GM23338 (cell line): ENCODE results near the gene CD300C. TPM values are rescaled to one million over a fixed set of nuclear protein-coding genes. Genes with fewer than 3 reads are reported as not detected.
"Not testable (repeated sequence)": the region's sequence is repeated elsewhere in the genome, so short reads cannot be mapped to it uniquely, and the experiment has no call there.

Experiments
- ATAC-seq: fragments of 200-7000 bp; cut with Tn5 transposase; 3 replicates; pipeline ENCODE4 v1.9.1; 2020
- DNase-seq: peaks from one replicate; pipeline ENCODE4 v3.0.0-alpha.2; 2015; ENCODE audit warnings: low spot score
- H2AFZ ChIP-seq: fragments of 200-600 bp; sonication (generic); 2 replicates; pipeline ENCODE4 v1.8.0; 2016; ENCODE audit warnings: antibody characterized with exemption, mild to moderate bottlenecking, moderate library complexity
- H3F3A ChIP-seq: fragments of 200-600 bp; sonication (generic); replicated peaks from 2 replicates; pipeline ENCODE4 v1.8.0; 2017; ENCODE audit warnings: antibody characterized with exemption, mixed run types, low read depth
- H3K27ac ChIP-seq: fragments of 200-600 bp; sonication (generic); 2 replicates; pipeline ENCODE4 v1.6.1; 2016; ENCODE audit warnings: low read depth
- H3K27me3 ChIP-seq: fragments of 200-600 bp; sonication (generic); 2 replicates; pipeline ENCODE4 v1.8.0; 2016; ENCODE audit warnings: mild to moderate bottlenecking, mixed run types, moderate library complexity; ENCODE audit not compliant: insufficient read depth
- H3K36me3 ChIP-seq: fragments of 200-600 bp; sonication (generic); 2 replicates; pipeline ENCODE4 v1.8.0; 2016; ENCODE audit warnings: mild to moderate bottlenecking; ENCODE audit not compliant: insufficient read depth
- H3K4me1 ChIP-seq: fragments of 200-600 bp; sonication (generic); 2 replicates; pipeline ENCODE4 v1.8.0; 2016; ENCODE audit warnings: mild to moderate bottlenecking, moderate library complexity; ENCODE audit not compliant: insufficient read depth
- H3K4me2 ChIP-seq: fragments of 200-600 bp; sonication (generic); 2 replicates; pipeline ENCODE4 v1.7.1; 2017; ENCODE audit warnings: mixed run types
- H3K4me3 ChIP-seq: fragments of 200-600 bp; sonication (generic); 2 replicates; pipeline ENCODE4 v1.6.1; 2016; ENCODE audit warnings: mixed run types
- H3K79me2 ChIP-seq: fragments of 200-600 bp; sonication (generic); replicated peaks from 2 replicates; pipeline ENCODE4 v1.8.0; 2017; ENCODE audit warnings: mild to moderate bottlenecking; ENCODE audit not compliant: insufficient read depth
- H3K9me2 ChIP-seq: fragments of 200-600 bp; sonication (generic); 2 replicates; pipeline ENCODE4 v1.8.0; 2017; ENCODE audit not compliant: insufficient read depth
- H4K20me1 ChIP-seq: fragments of 200-600 bp; sonication (generic); replicated peaks from 2 replicates; pipeline ENCODE4 v1.8.0; 2017; ENCODE audit warnings: mild to moderate bottlenecking; ENCODE audit not compliant: insufficient read depth
- H3K27ac Mint-ChIP-seq: 2 replicates; pipeline ENCODE4 v1.8.0; 2020; ENCODE audit warnings: inconsistent platforms, mild to moderate bottlenecking, moderate library complexity, mixed read lengths
- H3K27me3 Mint-ChIP-seq: 3 replicates; pipeline ENCODE4 v1.8.0; 2022; ENCODE audit warnings: low read depth, mild to moderate bottlenecking, moderate library complexity, mixed read lengths, inconsistent platforms; ENCODE audit not compliant: insufficient read depth, poor library complexity
- H3K36me3 Mint-ChIP-seq: 3 replicates; pipeline ENCODE4 v1.8.0; 2021; ENCODE audit warnings: low read depth, mild to moderate bottlenecking, inconsistent platforms, moderate library complexity, mixed read lengths
- H3K4me1 Mint-ChIP-seq: 3 replicates; pipeline ENCODE4 v1.8.0; 2020; ENCODE audit warnings: mild to moderate bottlenecking, inconsistent platforms, mixed read lengths
- H3K4me3 Mint-ChIP-seq: 3 replicates; pipeline ENCODE4 v1.8.0; 2021; ENCODE audit warnings: moderate library complexity, mild to moderate bottlenecking, inconsistent platforms, mixed read lengths
- H3K9me3 Mint-ChIP-seq: 3 replicates; pipeline ENCODE4 v1.8.0; 2020; ENCODE audit warnings: moderate library complexity, mild to moderate bottlenecking, inconsistent platforms, mixed read lengths
- CREB1 ChIP-seq: fragments of 250-450 bp; sonication (Bioruptor Pico); IDR thresholded peaks from 2 replicates; pipeline ENCODE4 v1.5.0; 2020; ENCODE audit warnings: low read depth, mild to moderate bottlenecking, moderate library complexity
- EZH2 ChIP-seq: fragments of 200-600 bp; sonication (generic); IDR thresholded peaks from one replicate; pipeline ENCODE4 v1.8.0; 2017; ENCODE audit warnings: antibody characterized with exemption, mild to moderate bottlenecking, low read depth; ENCODE audit not compliant: unreplicated experiment
- EZH2phosphoT487 ChIP-seq: fragments of 200-600 bp; sonication (generic); IDR thresholded peaks from one replicate; pipeline ENCODE4 v1.8.1; 2018; ENCODE audit warnings: antibody characterized with exemption; ENCODE audit not compliant: unreplicated experiment
- JUNB ChIP-seq: IDR thresholded peaks from one replicate; pipeline ENCODE4 v1.6.1; 2016; ENCODE audit warnings: antibody characterized with exemption; ENCODE audit not compliant: unreplicated experiment
- NANOG ChIP-seq: IDR thresholded peaks from 2 replicates; pipeline ENCODE4 v1.6.1; 2016; ENCODE audit warnings: antibody characterized with exemption, borderline replicate concordance
- STAT1 ChIP-seq: IDR thresholded peaks from one replicate; pipeline ENCODE4 v1.6.1; 2016; ENCODE audit warnings: antibody characterized with exemption; ENCODE audit not compliant: unreplicated experiment
- ZNF114 ChIP-seq: fragments of 250-450 bp; sonication (Bioruptor Pico); IDR thresholded peaks from 2 replicates; pipeline ENCODE4 v1.5.0; 2020; ENCODE audit warnings: mild to moderate bottlenecking, moderate library complexity
- polyA plus RNA-seq: library from polyadenylated mRNA; unstranded; fragments of >200 nt; fragmentation: Nextera tagmentation; extraction: Ambion mirVana; gene quantifications from 2 replicates; pipeline ENCODE4 v1.2.1, GENCODE V29; 2016
- total RNA-seq: library from RNA; depleted of rRNA; stranded (reverse); fragments of >200 nt; shearing (Covaris generic); gene quantifications from 2 replicates; pipeline ENCODE4 v1.2.3, GENCODE V29; 2014
- TF ChIP-seq, protein P1 (sequence below), 2 experiments: fragments of 200-600 bp in 1 of 2; sonication (generic) in 1 of 2; conservative IDR thresholded peaks; 2 replicates each; pipeline versions ENCODE4 v1.5.1 to v1.6.1; 2016 to 2017; ENCODE audit warnings: antibody characterized with exemption in 2 of 2, low read depth in 2 of 2, mild to moderate bottlenecking in 2 of 2, moderate library complexity in 1 of 2

The CD300C gene
- total and polyA plus RNA-seq, 2 experiments from 2014 or later, result not detected

DNA sequence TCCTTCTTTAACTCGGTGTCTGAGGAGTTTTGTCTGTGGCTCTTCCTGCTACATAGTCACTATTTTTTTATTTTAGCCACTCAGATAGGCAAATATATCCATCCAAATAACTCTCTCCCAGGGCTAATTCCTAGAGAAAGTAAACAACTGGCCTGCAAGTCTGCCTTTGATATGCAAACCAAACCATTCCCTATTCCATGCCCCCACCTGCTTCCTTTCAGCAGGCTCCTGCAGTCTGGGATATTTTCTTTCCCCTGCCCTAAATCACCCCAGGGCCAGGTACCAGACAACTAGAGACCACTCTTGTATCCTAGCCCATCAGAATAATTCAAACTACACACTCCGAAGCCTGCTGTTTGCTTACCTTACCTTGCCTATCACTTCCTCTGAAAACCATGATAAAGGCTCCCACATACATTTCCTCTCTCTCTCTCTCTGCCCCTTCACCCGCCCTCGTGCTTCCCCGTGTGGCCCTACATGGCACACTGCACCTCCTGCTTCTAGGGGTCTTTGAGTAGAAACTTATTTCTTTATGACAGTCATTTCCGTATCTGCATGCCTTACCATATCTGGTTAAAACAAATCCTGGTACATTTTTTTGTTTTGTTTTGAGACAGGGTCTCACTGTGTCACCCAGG is 13.1 kb upstream of the CD300C start:
- H3K36me3 ChIP-seq, result 0 out of 2 replicates have a peak, but pooled peaks cover 3% of the 10 kb centered on the region
- peaks cover 33% of the 10 kb centered on the region for H3K9me3 Mint-ChIP-seq

DNA sequence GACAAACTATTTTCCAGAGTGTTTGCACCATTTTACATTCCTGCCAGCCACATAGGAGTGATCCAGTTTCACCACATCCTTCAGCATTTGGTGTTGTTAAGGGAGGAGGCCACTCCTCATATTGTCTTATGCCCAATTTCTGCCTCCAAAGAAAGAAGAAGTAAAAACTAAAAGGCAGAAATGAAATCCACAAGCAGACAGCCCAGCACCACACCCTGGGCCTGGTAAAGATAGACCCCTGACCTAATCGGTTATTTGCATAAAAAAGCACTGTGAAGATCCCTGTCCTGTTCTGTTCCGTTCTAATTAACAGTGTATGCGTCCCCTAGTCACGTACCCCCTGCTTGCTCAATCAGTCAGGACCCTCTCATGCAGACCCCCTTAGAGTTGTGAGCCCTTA is 12.5 kb upstream of the CD300C start:
- not testable (repeated sequence) for ATAC-seq, H2AFZ ChIP-seq, H3K9me2 ChIP-seq, DNase-seq, H3K4me1 ChIP-seq, H3K27me3 ChIP-seq, H4K20me1 ChIP-seq, H3K79me2 ChIP-seq, H3K4me3 Mint-ChIP-seq, H3K36me3 ChIP-seq, H3K27ac ChIP-seq, H3K27me3 Mint-ChIP-seq, H3K27ac Mint-ChIP-seq, H3K4me1 Mint-ChIP-seq, H3F3A ChIP-seq, H3K4me3 ChIP-seq
- peaks cover 33% of the 10 kb centered on the region for H3K9me3 Mint-ChIP-seq
- H3K36me3 Mint-ChIP-seq, result peaks cover 19% of the 10 kb centered on the region
- peak overlapping the region; percentile 50; the same call in 1 of the 2 replicates for H3K4me2 ChIP-seq

More for the DNA sequence above, 13.1 kb upstream of the CD300C start:
- peak; percentile 36 for DNase-seq
- Histone ChIP-seq H3K79me2 (no peaks in the 10 kb centered on the region), H3K4me1 (0 out of 2 replicates have a peak, but pooled peaks cover 4% of the 10 kb centered on the region), H3F3A (no peaks in the 10 kb centered on the region), H3K9me2 (peaks cover 4% of the 10 kb centered on the region; the same call in 1 of the 2 replicates), H3K4me2 (peak overlapping the region; percentile 50; the same call in 1 of the 2 replicates), H3K4me3 (no peak overlapping the region), H2AFZ (no peak overlapping the region), H3K27ac (no peak overlapping the region), H4K20me1 (no peaks in the 10 kb centered on the region), H3K27me3 (no peaks in the 10 kb centered on the region)
- H3K27me3 Mint-ChIP-seq, result peaks cover 8% of the 10 kb centered on the region
- H3K27ac Mint-ChIP-seq, result no peak overlapping the region
- H3K36me3 Mint-ChIP-seq, result peaks cover 19% of the 10 kb centered on the region
- ATAC-seq, result peak; percentile 65
- H3K4me1 Mint-ChIP-seq, result peaks cover 8% of the 10 kb centered on the region; the same call in 2 of the 3 replicates
- H3K4me3 Mint-ChIP-seq, result no peak overlapping the region
- TF ChIP-seq NANOG, result peak; percentile 44; the same call in 1 of the 2 replicates
- TF ChIP-seq, protein P1, sequence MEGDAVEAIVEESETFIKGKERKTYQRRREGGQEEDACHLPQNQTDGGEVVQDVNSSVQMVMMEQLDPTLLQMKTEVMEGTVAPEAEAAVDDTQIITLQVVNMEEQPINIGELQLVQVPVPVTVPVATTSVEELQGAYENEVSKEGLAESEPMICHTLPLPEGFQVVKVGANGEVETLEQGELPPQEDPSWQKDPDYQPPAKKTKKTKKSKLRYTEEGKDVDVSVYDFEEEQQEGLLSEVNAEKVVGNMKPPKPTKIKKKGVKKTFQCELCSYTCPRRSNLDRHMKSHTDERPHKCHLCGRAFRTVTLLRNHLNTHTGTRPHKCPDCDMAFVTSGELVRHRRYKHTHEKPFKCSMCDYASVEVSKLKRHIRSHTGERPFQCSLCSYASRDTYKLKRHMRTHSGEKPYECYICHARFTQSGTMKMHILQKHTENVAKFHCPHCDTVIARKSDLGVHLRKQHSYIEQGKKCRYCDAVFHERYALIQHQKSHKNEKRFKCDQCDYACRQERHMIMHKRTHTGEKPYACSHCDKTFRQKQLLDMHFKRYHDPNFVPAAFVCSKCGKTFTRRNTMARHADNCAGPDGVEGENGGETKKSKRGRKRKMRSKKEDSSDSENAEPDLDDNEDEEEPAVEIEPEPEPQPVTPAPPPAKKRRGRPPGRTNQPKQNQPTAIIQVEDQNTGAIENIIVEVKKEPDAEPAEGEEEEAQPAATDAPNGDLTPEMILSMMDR (conservative IDR thresholded peaks at IDR 0.05; ENCODE audit: low read depth in 2 of 2), result no peak

DNA sequence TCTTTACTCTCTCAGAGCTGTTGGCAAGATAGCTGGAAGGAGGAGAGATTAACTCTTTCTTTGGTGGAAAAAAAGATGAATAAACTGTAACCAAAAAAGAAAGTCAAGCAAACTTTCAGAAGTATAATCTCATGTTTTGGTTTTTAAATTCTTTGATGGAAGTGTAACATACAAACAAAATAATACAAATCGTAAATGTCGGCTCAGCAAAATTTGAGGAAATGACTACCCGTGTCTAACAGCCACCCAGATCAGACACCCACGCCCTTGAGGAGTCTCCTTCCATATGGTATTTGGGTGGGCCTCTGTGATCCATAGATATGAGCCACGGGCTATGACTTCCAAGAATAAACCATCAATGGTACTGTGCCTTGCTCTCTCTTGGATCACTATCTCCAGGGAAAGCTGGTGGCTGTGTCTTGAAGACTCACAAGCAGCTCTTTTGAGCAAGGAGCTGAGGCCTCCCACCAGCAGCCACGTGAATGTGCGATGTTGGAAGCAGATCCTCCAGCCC is 9.6 kb upstream of the CD300C start:
- Mint-ChIP-seq H3K27ac (no peak overlapping the region), H3K27me3 (peaks cover 12% of the 10 kb centered on the region)
- TF ChIP-seq JUNB (no peak), STAT1 (no peak), EZH2phosphoT487 (no peak), ZNF114 (CRISPR knock-in tag) (no peak), EZH2 (no peak), NANOG (no peak), CREB1 (CRISPR knock-in tag) (no peak)

More for the DNA sequence above, 9.6 kb upstream of the CD300C start:
- no peaks in the 10 kb centered on the region for H3K27me3 ChIP-seq
- no peak overlapping the region for H2AFZ ChIP-seq
- Mint-ChIP-seq H3K4me1 (peaks cover 8% of the 10 kb centered on the region; the same call in 2 of the 3 replicates), H3K4me3 (no peak overlapping the region), H3K9me3 (peaks cover 33% of the 10 kb centered on the region), H3K36me3 (peaks cover 19% of the 10 kb centered on the region)
- H4K20me1 ChIP-seq, result no peaks in the 10 kb centered on the region
- no peak overlapping the region for H3K27ac ChIP-seq
- 0 out of 2 replicates have a peak, but pooled peaks cover 3% of the 10 kb centered on the region for H3K36me3 ChIP-seq
- no peaks in the 10 kb centered on the region for H3K79me2 ChIP-seq
- H3K4me2 ChIP-seq, result no peak overlapping the region
- H3F3A ChIP-seq, result no peaks in the 10 kb centered on the region
- ATAC-seq (no peak), DNase-seq (no peak)
- H3K9me2 ChIP-seq, result 0 out of 2 replicates have a peak, but pooled peaks cover 4% of the 10 kb centered on the region
- 0 out of 2 replicates have a peak, but pooled peaks cover 4% of the 10 kb centered on the region for H3K4me1 ChIP-seq
- no peak overlapping the region for H3K4me3 ChIP-seq
